Measurements from ENCODE around the gene HSPA2.

Gene HSPA2

GRCh38 chr14:64540208-64541202 lies at the start of gene HSPA2:
Gene HSPA2 (plus strand): TSS chr14:64540741. CDS start chr14:64540850, 109 bp downstream.
- Mint-ChIP-seq H3K27me3 (ENCODE audit: low read depth, poor library complexity) (peaks cover 6% of the 10 kb centered on the region), H3K4me3 (peak within 1 kb of the TSS; percentile 86), H3K4me1 (peaks cover 21% of the 10 kb centered on the region), H3K27ac (peak within 1 kb of the TSS; percentile 94), H3K9me3 (peaks cover 37% of the 10 kb centered on the region), H3K36me3 (ENCODE audit: low read depth) (peaks cover 23% of the 10 kb centered on the region)
- TF ChIP-seq, protein P1, sequence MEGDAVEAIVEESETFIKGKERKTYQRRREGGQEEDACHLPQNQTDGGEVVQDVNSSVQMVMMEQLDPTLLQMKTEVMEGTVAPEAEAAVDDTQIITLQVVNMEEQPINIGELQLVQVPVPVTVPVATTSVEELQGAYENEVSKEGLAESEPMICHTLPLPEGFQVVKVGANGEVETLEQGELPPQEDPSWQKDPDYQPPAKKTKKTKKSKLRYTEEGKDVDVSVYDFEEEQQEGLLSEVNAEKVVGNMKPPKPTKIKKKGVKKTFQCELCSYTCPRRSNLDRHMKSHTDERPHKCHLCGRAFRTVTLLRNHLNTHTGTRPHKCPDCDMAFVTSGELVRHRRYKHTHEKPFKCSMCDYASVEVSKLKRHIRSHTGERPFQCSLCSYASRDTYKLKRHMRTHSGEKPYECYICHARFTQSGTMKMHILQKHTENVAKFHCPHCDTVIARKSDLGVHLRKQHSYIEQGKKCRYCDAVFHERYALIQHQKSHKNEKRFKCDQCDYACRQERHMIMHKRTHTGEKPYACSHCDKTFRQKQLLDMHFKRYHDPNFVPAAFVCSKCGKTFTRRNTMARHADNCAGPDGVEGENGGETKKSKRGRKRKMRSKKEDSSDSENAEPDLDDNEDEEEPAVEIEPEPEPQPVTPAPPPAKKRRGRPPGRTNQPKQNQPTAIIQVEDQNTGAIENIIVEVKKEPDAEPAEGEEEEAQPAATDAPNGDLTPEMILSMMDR (IDR thresholded peaks at IDR 0.05), result peak; percentile 33
- peak; percentile 94 for DNase-seq

- Mint-ChIP-seq H3K27ac (no peak overlapping the region), H3K36me3 (ENCODE audit: low read depth) (peaks cover 39% of the 10 kb centered on the region), H3K27me3 (ENCODE audit: low read depth, poor library complexity) (no peaks in the 10 kb centered on the region), H3K4me1 (no peaks in the 10 kb centered on the region), H3K4me3 (no peak overlapping the region), H3K9me3 (no peaks in the 10 kb centered on the region)
- DNase-seq, result no peak
- TF ChIP-seq, protein P1 (IDR thresholded peaks at IDR 0.05), result no peak
These were observed 48.9 kb upstream of the HSPA2 start for GRCh38 chr14:64491637-64492036.

GRCh38 chr14:64493455-64493854 lies 47.1 kb upstream of the HSPA2 start:
- H3K9me3 Mint-ChIP-seq, result no peaks in the 10 kb centered on the region
- no peaks in the 10 kb centered on the region for H3K27me3 Mint-ChIP-seq (ENCODE audit: low read depth, poor library complexity)
- no peak overlapping the region for H3K4me3 Mint-ChIP-seq
- TF ChIP-seq, protein P1 (IDR thresholded peaks at IDR 0.05), result no peak
- H3K27ac Mint-ChIP-seq, result peak overlapping the region; percentile 4
- peaks cover 6% of the 10 kb centered on the region for H3K4me1 Mint-ChIP-seq
- H3K36me3 Mint-ChIP-seq (ENCODE audit: low read depth), result peaks cover 29% of the 10 kb centered on the region
- DNase-seq, result no peak

DNA sequence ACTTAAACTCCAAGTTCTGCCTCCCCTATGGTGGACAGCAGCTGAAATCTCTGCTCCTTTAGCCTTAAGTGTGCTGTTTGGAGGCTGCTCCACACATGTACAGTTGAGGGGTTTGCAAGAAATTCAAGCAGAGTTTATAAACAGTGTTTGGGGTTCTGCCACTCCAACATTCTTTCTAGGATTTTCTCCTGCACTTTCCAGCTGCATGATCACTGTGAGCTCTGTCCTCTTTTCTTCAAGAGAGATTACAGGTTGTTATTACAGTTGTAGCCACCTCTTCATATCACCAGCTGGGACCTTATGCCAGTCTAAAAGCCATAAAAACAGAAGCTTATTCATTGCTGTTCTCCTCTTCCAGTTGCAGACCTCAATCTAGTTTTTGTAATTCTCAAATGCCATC lies 45.3 kb upstream of the HSPA2 start:
- Mint-ChIP-seq H3K27ac (no peak overlapping the region), H3K27me3 (ENCODE audit: low read depth, poor library complexity) (no peaks in the 10 kb centered on the region), H3K4me3 (no peak overlapping the region), H3K4me1 (peaks cover 15% of the 10 kb centered on the region), H3K36me3 (ENCODE audit: low read depth) (peaks cover 23% of the 10 kb centered on the region), H3K9me3 (no peaks in the 10 kb centered on the region)
- TF ChIP-seq, protein P1 (IDR thresholded peaks at IDR 0.05), result no peak
- no peak for DNase-seq

GRCh38 chr14:64496764-64497163 lies 43.8 kb upstream of the HSPA2 start:
- no peak overlapping the region for H3K27ac Mint-ChIP-seq

More at GRCh38 chr14:64496764-64497163, 43.8 kb upstream of the HSPA2 start:
- no peak for DNase-seq
- no peak overlapping the region for H3K4me3 Mint-ChIP-seq
- TF ChIP-seq, protein P1 (IDR thresholded peaks at IDR 0.05), result no peak
- H3K36me3 Mint-ChIP-seq (ENCODE audit: low read depth), result peaks cover 11% of the 10 kb centered on the region
- H3K27me3 Mint-ChIP-seq (ENCODE audit: low read depth, poor library complexity), result no peaks in the 10 kb centered on the region
- no peaks in the 10 kb centered on the region for H3K9me3 Mint-ChIP-seq
- H3K4me1 Mint-ChIP-seq, result peaks cover 27% of the 10 kb centered on the region

Data from nephron progenitor cell (in vitro differentiated cells).